Bronchial epithelial cell (primary cell): ENCODE measurements around the gene CARD10. TPM values are rescaled to one million over a fixed set of nuclear protein-coding genes. Genes with fewer than 3 reads are reported as not detected.
"Not testable (repeated sequence)": the region's sequence is repeated elsewhere in the genome, so short reads cannot be mapped to it uniquely, and the experiment has no call there.

Source experiments
- DNase-seq: peaks from one replicate; pipeline ENCODE4 v3.0.0-alpha.2; 2010; ENCODE audit warnings: low read depth
- FAIRE-seq: peaks from 2 replicates; lab custom pipeline; 2011; peaks lifted over from hg19 to GRCh38; lab: Jason Lieb, UNC
- H3K27me3 ChIP-seq: 2 replicates; pipeline ENCODE4 v1.5.1; 2011; ENCODE audit warnings: low read length; ENCODE audit not compliant: control insufficient read depth, insufficient read depth
- H3K36me3 ChIP-seq: 2 replicates; pipeline ENCODE4 v1.5.1; 2011; ENCODE audit warnings: low read length; ENCODE audit not compliant: control insufficient read depth, insufficient read depth
- H3K4me3 ChIP-seq: 2 replicates; pipeline ENCODE4 v1.5.1; 2011; ENCODE audit warnings: mild to moderate bottlenecking, low read depth, low read length, control low read depth
- total RNA-seq: library from RNA; depleted of rRNA; stranded (reverse); fragments of >200 nt; gene quantifications from 2 replicates; pipeline ENCODE4 v1.2.1, GENCODE V29; 2014
- TF ChIP-seq, protein P1 (sequence below): IDR thresholded peaks from 2 replicates; pipeline ENCODE4 v1.5.1; 2011; ENCODE audit warnings: mild to moderate bottlenecking, moderate library complexity, low read length, control low read depth, inconsistent platforms; ENCODE audit not compliant: insufficient read depth, severe bottlenecking

The CARD10 gene
- total RNA-seq, 1 donor from 2014 or later = 14.2 TPM

DNA sequence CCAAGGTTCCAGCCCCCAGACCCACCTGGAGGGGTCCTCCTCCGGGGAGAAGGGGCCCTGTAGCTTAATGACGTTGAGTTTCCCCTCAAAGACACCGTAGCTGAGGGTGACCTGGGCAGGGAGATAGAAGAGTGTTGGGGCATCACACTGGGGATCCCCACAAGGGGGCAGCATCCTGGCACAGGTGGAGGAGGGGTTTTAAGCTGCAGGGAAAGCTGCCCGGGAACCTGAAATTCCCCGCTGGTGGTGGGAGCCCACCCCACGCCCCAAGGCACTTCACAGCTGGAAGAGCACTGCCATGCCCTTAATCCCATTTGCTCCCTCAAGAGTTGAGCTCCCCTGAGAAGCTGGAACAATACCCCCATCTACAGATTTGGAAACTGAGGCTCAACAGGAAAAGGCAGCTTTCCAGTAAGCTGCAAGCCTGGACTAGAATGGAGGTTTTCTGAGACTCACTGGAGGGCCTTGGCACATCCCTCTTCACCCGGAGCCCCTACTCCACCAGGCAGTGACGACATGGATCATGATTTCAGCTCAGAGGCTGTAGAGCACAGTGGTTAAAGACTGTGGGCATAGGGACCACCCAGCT lies 46.7 kb downstream of the CARD10 start:
- DNase-seq (peak; percentile 22), FAIRE-seq (no peak)
- TF ChIP-seq, protein P1, sequence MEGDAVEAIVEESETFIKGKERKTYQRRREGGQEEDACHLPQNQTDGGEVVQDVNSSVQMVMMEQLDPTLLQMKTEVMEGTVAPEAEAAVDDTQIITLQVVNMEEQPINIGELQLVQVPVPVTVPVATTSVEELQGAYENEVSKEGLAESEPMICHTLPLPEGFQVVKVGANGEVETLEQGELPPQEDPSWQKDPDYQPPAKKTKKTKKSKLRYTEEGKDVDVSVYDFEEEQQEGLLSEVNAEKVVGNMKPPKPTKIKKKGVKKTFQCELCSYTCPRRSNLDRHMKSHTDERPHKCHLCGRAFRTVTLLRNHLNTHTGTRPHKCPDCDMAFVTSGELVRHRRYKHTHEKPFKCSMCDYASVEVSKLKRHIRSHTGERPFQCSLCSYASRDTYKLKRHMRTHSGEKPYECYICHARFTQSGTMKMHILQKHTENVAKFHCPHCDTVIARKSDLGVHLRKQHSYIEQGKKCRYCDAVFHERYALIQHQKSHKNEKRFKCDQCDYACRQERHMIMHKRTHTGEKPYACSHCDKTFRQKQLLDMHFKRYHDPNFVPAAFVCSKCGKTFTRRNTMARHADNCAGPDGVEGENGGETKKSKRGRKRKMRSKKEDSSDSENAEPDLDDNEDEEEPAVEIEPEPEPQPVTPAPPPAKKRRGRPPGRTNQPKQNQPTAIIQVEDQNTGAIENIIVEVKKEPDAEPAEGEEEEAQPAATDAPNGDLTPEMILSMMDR = peak; percentile 72
- peaks cover 1% of the 10 kb centered on the region for H3K36me3 ChIP-seq
- H3K4me3 ChIP-seq = no peak overlapping the region
- H3K27me3 ChIP-seq = no peaks in the 10 kb centered on the region

DNA sequence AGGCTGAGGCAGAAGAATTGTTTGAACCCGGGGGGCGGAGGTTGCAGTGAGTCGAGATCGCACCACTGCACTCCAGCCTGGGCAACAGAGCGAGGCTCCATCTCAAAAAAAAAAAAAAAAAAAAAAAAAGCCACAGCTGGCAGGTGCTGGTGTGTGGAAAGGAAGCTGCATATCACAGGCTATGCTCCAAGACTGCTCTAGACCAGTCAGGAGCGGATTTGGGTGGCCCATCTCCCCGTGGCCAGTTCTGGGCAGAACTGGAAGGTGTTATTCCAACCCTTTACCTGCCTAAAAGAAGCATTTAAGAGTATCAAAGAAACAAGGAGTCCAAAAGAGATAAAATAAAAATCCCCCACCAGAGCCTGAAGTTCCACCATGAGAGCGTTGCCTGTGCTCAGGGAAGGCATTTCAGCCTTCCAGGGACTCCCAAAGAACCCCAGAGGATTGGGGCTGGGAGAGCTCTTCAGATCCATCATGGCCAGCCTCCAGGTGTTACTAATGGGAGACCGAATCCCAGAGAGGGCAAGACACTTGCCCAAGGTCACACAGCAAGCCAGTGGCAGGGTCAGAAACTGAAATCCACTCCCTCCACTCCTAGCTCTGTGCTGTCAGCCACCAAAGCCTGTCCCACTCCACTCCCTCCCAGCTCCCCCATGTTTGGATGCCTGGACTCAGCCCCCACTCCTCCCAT lies 47.3 kb downstream of the CARD10 start:
- peaks cover 1% of the 10 kb centered on the region for H3K36me3 ChIP-seq
- FAIRE-seq (no peak), DNase-seq (no peak)
- TF ChIP-seq, protein P1 = no peak
- no peak overlapping the region for H3K4me3 ChIP-seq
- H3K27me3 ChIP-seq = no peaks in the 10 kb centered on the region

DNA sequence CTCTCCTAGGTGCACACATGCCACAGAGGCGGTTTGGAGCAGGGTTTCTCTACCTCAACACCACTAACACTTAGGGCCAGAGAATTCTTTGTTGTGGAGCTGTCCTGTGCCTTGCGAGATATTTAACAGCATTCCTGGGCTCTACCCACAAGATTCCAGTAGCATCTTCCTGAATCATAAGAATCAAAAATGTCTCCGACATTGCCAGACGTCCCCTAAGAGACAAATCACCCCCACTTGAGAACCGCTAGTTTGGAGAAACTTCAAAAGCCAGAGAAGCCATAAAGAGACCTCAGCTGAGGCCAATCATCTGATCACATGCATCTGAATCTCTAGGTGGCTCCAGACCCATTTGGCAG lies 49.1 kb downstream of the CARD10 start:
- no peak overlapping the region for H3K4me3 ChIP-seq
- no peaks in the 10 kb centered on the region for H3K27me3 ChIP-seq
- no peak for DNase-seq
- FAIRE-seq = peak; percentile 50
- TF ChIP-seq, protein P1 = no peak
- H3K36me3 ChIP-seq = peaks cover 1% of the 10 kb centered on the region

DNA sequence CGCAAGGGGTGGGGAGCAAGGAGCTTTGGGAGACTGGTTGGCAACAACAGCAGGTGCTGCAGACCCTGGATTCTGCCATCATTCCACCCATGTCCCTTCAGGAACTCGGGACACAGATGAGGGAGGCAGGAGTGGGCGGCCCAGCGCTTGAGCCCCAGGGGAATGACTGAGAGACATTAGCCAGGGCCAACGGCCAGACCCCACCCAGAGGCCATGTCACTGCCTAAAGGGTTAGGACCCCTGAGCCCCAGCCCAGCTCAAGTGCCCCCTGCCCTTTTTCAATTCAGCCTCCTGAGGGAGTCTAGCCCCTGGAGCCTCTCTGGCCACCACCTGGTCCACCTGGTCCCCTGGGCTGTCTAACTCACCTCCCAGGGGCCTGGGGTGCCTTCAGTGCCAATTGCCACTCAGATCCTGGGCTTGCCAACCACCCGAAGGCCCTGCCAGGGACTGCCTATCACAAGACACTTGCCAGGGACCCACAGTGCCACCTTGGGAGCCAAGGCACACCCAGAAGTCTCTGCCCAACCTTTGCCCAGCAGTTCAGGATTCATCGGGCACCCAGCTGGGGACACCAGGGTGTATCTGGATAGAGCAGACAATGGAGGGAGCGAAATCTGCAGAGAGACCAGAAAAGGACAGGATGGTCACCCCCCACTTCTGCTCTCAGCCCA lies 49.7 kb downstream of the CARD10 start:
- Histone ChIP-seq H3K27me3 (no peaks in the 10 kb centered on the region), H3K4me3 (no peak overlapping the region), H3K36me3 (peaks cover under 1% of the 10 kb centered on the region)
- FAIRE-seq (no peak), DNase-seq (no peak)
- TF ChIP-seq, protein P1 = no peak

DNA sequence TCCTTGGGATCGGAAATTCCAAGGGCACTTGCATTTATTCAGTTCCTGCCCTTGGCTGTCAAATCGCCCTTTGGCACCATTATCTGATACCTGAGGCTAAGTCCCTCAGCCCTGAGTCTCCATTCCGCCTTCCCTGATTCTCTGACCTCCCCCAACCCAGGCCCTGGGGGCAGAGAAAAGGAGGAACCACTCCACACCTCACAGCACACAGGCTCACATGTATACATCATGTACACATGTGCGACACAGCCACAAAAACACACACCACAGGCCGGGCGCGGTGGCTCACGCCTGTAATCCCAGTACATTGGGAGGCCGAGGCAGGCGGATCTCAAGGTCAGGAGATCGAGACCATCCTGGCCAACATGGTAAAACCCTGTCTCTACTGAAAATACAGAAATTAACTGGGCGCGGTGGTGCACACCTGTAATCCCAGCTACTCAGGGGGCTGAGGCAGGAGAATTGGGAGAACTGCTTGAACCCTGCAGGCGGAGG lies 51.0 kb downstream of the CARD10 start:
- not testable (repeated sequence) for H3K36me3 ChIP-seq, H3K4me3 ChIP-seq, FAIRE-seq, H3K27me3 ChIP-seq, DNase-seq

DNA sequence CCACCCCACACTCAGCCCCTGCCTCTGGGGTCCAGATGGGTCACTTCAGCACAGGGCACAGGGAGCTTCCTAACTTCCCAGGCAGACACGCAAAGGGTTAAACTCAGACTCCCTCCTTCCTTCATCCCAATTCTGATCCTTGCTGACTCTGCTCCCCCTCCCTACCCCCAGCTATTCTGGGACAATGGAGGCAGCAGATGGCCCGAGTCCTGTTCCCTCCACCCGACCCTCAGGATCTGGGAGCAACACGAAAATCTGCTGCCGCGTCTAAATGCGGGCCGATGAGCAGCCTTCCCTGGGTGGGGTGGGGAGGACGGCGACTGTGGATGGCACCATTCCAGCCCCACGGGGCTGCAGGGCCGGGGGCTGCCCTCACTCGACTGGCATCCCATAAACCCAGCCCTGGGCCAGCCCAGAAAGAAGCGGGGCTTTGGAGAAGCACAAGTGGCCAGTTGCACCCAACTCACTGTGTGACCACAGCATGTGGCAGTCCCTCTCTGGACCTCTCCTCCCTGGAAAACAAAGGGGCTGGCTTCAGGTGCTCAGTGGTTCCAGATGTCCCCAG lies 51.7 kb downstream of the CARD10 start:
- no peaks in the 10 kb centered on the region for H3K27me3 ChIP-seq
- no peaks in the 10 kb centered on the region for H3K36me3 ChIP-seq
- no peak overlapping the region for H3K4me3 ChIP-seq
- TF ChIP-seq, protein P1 = no peak
- DNase-seq = no peak
- FAIRE-seq = no peak
